Measurements from ENCODE around the gene ARHGEF16. TPM values are rescaled to one million over a fixed set of nuclear protein-coding genes. Genes with fewer than 3 reads are reported as not detected.

Gene ARHGEF16
- total RNA-seq, 1 donor from 2014 or later = 4.1 TPM

DNA sequence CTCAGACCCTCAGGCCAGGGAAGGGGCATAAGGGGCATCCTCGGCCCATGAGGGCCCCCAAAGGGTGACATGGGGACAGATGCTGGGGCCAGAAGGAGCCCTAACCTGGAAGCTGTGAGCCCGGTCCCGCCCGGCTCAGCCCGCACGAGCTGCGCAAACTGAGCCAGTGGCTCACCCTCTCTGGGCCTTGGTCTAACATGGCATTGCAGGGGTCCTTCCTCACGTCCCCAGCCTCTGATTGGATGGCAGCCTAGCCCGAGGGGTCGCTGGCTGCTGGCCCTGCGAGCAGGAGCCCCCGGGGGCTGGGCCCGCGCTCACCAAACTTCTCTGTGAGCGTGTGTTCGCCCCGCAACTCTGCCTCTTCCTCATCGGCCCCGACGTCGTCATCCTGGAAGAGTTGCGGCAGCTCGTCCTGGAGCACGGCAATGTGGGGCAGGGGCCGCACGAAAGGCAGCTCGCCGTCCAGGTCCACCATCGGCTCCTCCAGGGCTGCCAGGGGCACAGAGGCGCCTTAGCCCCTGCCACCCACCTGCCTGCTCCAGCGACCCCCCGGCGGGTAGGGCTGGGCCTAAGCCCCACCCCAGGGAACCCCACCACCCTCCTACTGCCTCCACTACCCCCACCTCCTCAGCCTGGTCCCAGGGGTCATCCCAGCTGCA, 54.4 kb downstream of the ARHGEF16 start:
- no peak overlapping the region for H3K4me2 ChIP-seq (ENCODE audit: low read length)
- no peak for FAIRE-seq
- TF ChIP-seq EZH2 (IDR thresholded peaks at IDR 0.05; ENCODE audit: insufficient read depth, low read length) = no peak
- TF ChIP-seq, protein P1, sequence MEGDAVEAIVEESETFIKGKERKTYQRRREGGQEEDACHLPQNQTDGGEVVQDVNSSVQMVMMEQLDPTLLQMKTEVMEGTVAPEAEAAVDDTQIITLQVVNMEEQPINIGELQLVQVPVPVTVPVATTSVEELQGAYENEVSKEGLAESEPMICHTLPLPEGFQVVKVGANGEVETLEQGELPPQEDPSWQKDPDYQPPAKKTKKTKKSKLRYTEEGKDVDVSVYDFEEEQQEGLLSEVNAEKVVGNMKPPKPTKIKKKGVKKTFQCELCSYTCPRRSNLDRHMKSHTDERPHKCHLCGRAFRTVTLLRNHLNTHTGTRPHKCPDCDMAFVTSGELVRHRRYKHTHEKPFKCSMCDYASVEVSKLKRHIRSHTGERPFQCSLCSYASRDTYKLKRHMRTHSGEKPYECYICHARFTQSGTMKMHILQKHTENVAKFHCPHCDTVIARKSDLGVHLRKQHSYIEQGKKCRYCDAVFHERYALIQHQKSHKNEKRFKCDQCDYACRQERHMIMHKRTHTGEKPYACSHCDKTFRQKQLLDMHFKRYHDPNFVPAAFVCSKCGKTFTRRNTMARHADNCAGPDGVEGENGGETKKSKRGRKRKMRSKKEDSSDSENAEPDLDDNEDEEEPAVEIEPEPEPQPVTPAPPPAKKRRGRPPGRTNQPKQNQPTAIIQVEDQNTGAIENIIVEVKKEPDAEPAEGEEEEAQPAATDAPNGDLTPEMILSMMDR (IDR thresholded peaks at IDR 0.05; ENCODE audit: insufficient read depth, low read depth, low read length) = no peak
- no peak overlapping the region for H2AFZ ChIP-seq (ENCODE audit: low read depth, low read length)
- peaks cover 8% of the 10 kb centered on the region for H3K9me3 Mint-ChIP-seq (ENCODE audit: unreplicated experiment)
- H4K20me1 ChIP-seq (ENCODE audit: insufficient read depth, low read length) = peaks cover 8% of the 10 kb centered on the region
- H3K36me3 Mint-ChIP-seq (ENCODE audit: low read depth, unreplicated experiment) = peaks cover 9% of the 10 kb centered on the region
- no peak overlapping the region for H3K27ac ChIP-seq (ENCODE audit: low read depth, low read length)
- H3K4me1 ChIP-seq (ENCODE audit: insufficient read depth, low read length) = peaks cover 10% of the 10 kb centered on the region
- no peaks in the 10 kb centered on the region for H3K27me3 ChIP-seq (ENCODE audit: insufficient read depth, low read length)
- H3K4me3 ChIP-seq (ENCODE audit: insufficient read depth, low read depth, low read length) = no peak overlapping the region
- DNase-seq (ENCODE audit: low read depth) = no peak
- peaks cover 17% of the 10 kb centered on the region for H3K27me3 Mint-ChIP-seq (ENCODE audit: low read depth, unreplicated experiment)
- H3K4me1 Mint-ChIP-seq (ENCODE audit: low read depth, unreplicated experiment) = no peaks in the 10 kb centered on the region
- H3K9ac ChIP-seq (ENCODE audit: low read length) = no peak overlapping the region
- no peaks in the 10 kb centered on the region for H3K36me3 ChIP-seq (ENCODE audit: insufficient read depth, low read length)
- H3K79me2 ChIP-seq (ENCODE audit: insufficient read depth, low read length) = no peaks in the 10 kb centered on the region
- no peak overlapping the region for H3K4me3 Mint-ChIP-seq (ENCODE audit: unreplicated experiment)
- H3K9me3 ChIP-seq (ENCODE audit: insufficient read depth, low read depth, low read length) = no peaks in the 10 kb centered on the region
- no peak overlapping the region for H3K27ac Mint-ChIP-seq (ENCODE audit: unreplicated experiment)

DNA sequence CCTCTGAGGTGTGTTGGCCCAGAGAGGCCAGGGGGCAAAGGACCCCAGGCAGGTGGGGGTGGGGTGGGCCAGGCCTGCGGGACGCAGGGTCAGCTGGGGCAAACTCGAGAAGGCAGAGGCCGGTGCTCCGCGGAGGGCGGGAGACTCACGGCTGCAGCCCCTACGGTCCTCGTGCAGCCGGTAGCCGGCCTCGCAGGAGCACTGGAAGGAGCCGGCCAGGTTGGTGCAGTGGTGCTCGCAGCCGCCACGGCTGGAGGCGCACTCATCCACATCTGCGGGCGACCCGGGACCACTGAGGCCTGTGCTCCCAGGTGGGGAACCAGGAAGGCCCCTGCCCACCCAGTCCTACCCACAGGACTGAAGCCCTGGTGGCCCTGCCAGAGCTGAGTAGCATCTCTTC, 55.3 kb downstream of the ARHGEF16 start:
- Histone ChIP-seq H3K79me2 (ENCODE audit: insufficient read depth, low read length) (no peaks in the 10 kb centered on the region), H3K4me3 (ENCODE audit: insufficient read depth, low read depth, low read length) (no peak overlapping the region), H3K27ac (ENCODE audit: low read depth, low read length) (no peak overlapping the region), H3K4me2 (ENCODE audit: low read length) (no peak overlapping the region), H3K9me3 (ENCODE audit: insufficient read depth, low read depth, low read length) (no peaks in the 10 kb centered on the region), H3K27me3 (ENCODE audit: insufficient read depth, low read length) (no peaks in the 10 kb centered on the region), H4K20me1 (ENCODE audit: insufficient read depth, low read length) (peaks cover 8% of the 10 kb centered on the region), H3K9ac (ENCODE audit: low read length) (no peak overlapping the region), H3K4me1 (ENCODE audit: insufficient read depth, low read length) (peaks cover 3% of the 10 kb centered on the region), H3K36me3 (ENCODE audit: insufficient read depth, low read length) (no peaks in the 10 kb centered on the region), H2AFZ (ENCODE audit: low read depth, low read length) (no peak overlapping the region)
- Mint-ChIP-seq H3K9me3 (ENCODE audit: unreplicated experiment) (peaks cover 8% of the 10 kb centered on the region), H3K27ac (ENCODE audit: unreplicated experiment) (no peak overlapping the region), H3K36me3 (ENCODE audit: low read depth, unreplicated experiment) (peaks cover 9% of the 10 kb centered on the region), H3K4me3 (ENCODE audit: unreplicated experiment) (no peak overlapping the region), H3K27me3 (ENCODE audit: low read depth, unreplicated experiment) (peaks cover 17% of the 10 kb centered on the region), H3K4me1 (ENCODE audit: low read depth, unreplicated experiment) (no peaks in the 10 kb centered on the region)
- DNase-seq (ENCODE audit: low read depth) = no peak
- FAIRE-seq = no peak
- TF ChIP-seq EZH2 (IDR thresholded peaks at IDR 0.05; ENCODE audit: insufficient read depth, low read length) = no peak
- TF ChIP-seq, protein P1 (IDR thresholded peaks at IDR 0.05; ENCODE audit: insufficient read depth, low read depth, low read length) = no peak
